NCI-H2171 treated with DMSO at 0.1 percent for 48 hours (cell line): ENCODE measurements around the gene B4GALNT4.
"Not testable (repeated sequence)": the region's sequence is repeated elsewhere in the genome, so short reads cannot be mapped to it uniquely, and the experiment has no call there.

Source experiments
- DNase-seq: peaks from one replicate; lab custom pipeline; 2025; lab: John Stamatoyannopoulos, UW

Gene B4GALNT4

GRCh38 chr11:335779-336658 lies 33.3 kb upstream of the B4GALNT4 start:
- DNase-seq, result no peak

GRCh38 chr11:336659-337198 lies 32.6 kb upstream of the B4GALNT4 start:
- no peak for DNase-seq

- DNase-seq, result no peak
Measured at GRCh38 chr11:337711-338110, 31.6 kb upstream of the B4GALNT4 start.

- no peak for DNase-seq
Measured at GRCh38 chr11:339963-340362, 29.3 kb upstream of the B4GALNT4 start.

- DNase-seq, result no peak
Measured at GRCh38 chr11:340539-341512, 28.5 kb upstream of the B4GALNT4 start.

- DNase-seq, result no peak
Measured at GRCh38 chr11:342328-342727, 27.0 kb upstream of the B4GALNT4 start.

GRCh38 chr11:344836-345578 lies 24.3 kb upstream of the B4GALNT4 start:
- no peak for DNase-seq

GRCh38 chr11:346529-346928 lies 22.8 kb upstream of the B4GALNT4 start:
- DNase-seq, result no peak

- DNase-seq, result not testable (repeated sequence)
Measured at GRCh38 chr11:349270-349954, 19.9 kb upstream of the B4GALNT4 start.

GRCh38 chr11:350033-350722 lies 19.1 kb upstream of the B4GALNT4 start:
- DNase-seq, result not testable (repeated sequence)

- DNase-seq, result no peak
Measured at GRCh38 chr11:350723-351255, 18.5 kb upstream of the B4GALNT4 start.

- DNase-seq, result no peak
Measured at GRCh38 chr11:351411-351810, 17.9 kb upstream of the B4GALNT4 start.

GRCh38 chr11:352456-353031 lies 16.8 kb upstream of the B4GALNT4 start:
- DNase-seq, result no peak

GRCh38 chr11:353179-353873 lies 16.0 kb upstream of the B4GALNT4 start:
- no peak for DNase-seq

- peak; percentile 46 for DNase-seq
Measured at GRCh38 chr11:355581-356458, 13.5 kb upstream of the B4GALNT4 start.

GRCh38 chr11:356610-357009 lies 12.7 kb upstream of the B4GALNT4 start:
- no peak for DNase-seq

GRCh38 chr11:357582-357981 lies 11.7 kb upstream of the B4GALNT4 start:
- no peak for DNase-seq

- DNase-seq, result no peak
Measured at GRCh38 chr11:358129-358800, 11.0 kb upstream of the B4GALNT4 start.
